Stimulated activated CD4-positive, alpha-beta T cell treated with anti-CD3 and anti-CD28 coated beads, Interleukin-12 subunit alpha, Interleukin-12 subunit beta, amount 100 ng/mL, for 4 hours (primary cell): ENCODE data around the gene THYN1.
"Not testable (repeated sequence)": the region's sequence is repeated elsewhere in the genome, so short reads cannot be mapped to it uniquely, and the experiment has no call there.

Experiments used
- DNase-seq: peaks from one replicate; pipeline ENCODE4 v3.0.0-alpha.2; 2020

THYN1 gene

GRCh38 chr11:134253188-134253993 is at the start of gene THYN1, which contains the start of gene ACAD8:
THYN1 (minus strand) TSS chr11:134253352; CDS start chr11:134252882, 470 bp downstream.
ACAD8 (plus strand) TSS chr11:134253568; CDS start chr11:134253601, 33 bp downstream.
- DNase-seq, result peak; percentile 92

GRCh38 chr11:134294664-134295063 is 41.5 kb upstream of the THYN1 start:
- no peak for DNase-seq

GRCh38 chr11:134293119-134294113 is 40.3 kb upstream of the THYN1 start:
- no peak for DNase-seq

GRCh38 chr11:134292661-134293060 is 39.5 kb upstream of the THYN1 start:
- no peak for DNase-seq

GRCh38 chr11:134291196-134291595 is 38.0 kb upstream of the THYN1 start:
- DNase-seq, result no peak

GRCh38 chr11:134290646-134291045 is 37.5 kb upstream of the THYN1 start:
- DNase-seq, result no peak

GRCh38 chr11:134289789-134290188 is 36.6 kb upstream of the THYN1 start:
- DNase-seq, result no peak

- DNase-seq, result no peak
Measured at GRCh38 chr11:134289167-134289566, 36.0 kb upstream of the THYN1 start.

GRCh38 chr11:134288486-134288885 is 35.3 kb upstream of the THYN1 start:
- DNase-seq, result no peak

- DNase-seq, result no peak
Measured at GRCh38 chr11:134287561-134287960, 34.4 kb upstream of the THYN1 start.

- not testable (repeated sequence) for DNase-seq
Measured at GRCh38 chr11:134284349-134284748, 31.2 kb upstream of the THYN1 start.

GRCh38 chr11:134283461-134284230 is 30.5 kb upstream of the THYN1 start:
- no peak for DNase-seq

GRCh38 chr11:134282121-134283045 is 29.2 kb upstream of the THYN1 start:
- DNase-seq, result no peak

GRCh38 chr11:134281635-134282034 is 28.5 kb upstream of the THYN1 start:
- DNase-seq, result not testable (repeated sequence)

GRCh38 chr11:134278356-134278755 is 25.2 kb upstream of the THYN1 start:
- no peak for DNase-seq

GRCh38 chr11:134277183-134278001 is 24.2 kb upstream of the THYN1 start:
- DNase-seq, result no peak

- peak; percentile 22 for DNase-seq
Measured at GRCh38 chr11:134276396-134277182, 23.4 kb upstream of the THYN1 start.

GRCh38 chr11:134275534-134276395 is 22.6 kb upstream of the THYN1 start, which contains the start of gene GLB1L3:
GLB1L3 (plus strand) TSS chr11:134276379; CDS start chr11:134276741, 362 bp downstream.
- DNase-seq, result peak; percentile 71

- no peak for DNase-seq
Measured at GRCh38 chr11:134275188-134275533, 22.0 kb upstream of the THYN1 start.
